ENCODE results near the gene NPR3. TPM values are rescaled to one million over a fixed set of nuclear protein-coding genes. Genes with fewer than 3 reads are reported as not detected.

NPR3 gene
- total RNA-seq, 1 experiment from 2014 or later, result not detected

DNA sequence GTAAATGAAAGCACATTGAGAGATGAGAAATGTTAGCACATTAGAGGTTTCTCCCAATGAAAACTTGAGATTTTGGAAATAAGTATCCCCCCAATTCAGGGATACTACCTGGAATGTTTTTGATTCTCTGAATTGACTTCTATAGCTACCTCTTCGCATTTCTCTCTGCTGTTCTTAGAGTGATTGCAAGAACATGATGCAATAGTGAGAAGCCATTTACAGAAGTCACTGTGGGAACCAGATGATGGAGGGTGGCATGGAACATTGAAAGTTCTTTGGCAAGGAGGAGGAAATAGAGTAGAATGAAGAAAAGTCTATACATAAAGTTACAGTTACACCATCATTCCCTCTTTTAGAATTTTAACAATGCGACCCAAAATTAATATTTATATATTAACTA is 9.2 kb downstream of the NPR3 start:
- Histone ChIP-seq H3K9me3 (ENCODE audit: control insufficient read depth, low read depth, low read length) (no peaks in the 10 kb centered on the region), H2BK15ac (ENCODE audit: low read depth, low read length) (no peak overlapping the region), H4K91ac (ENCODE audit: insufficient read length, low read depth, low read length) (no peak overlapping the region), H3K23me2 (ENCODE audit: insufficient read length, low read depth, low read length, poor library complexity, severe bottlenecking) (no peaks in the 10 kb centered on the region), H2BK120ac (ENCODE audit: low read depth, low read length, poor library complexity, severe bottlenecking) (no peak overlapping the region), H3K4me1 (ENCODE audit: insufficient read depth, low read length) (no peaks in the 10 kb centered on the region), H3K79me1 (ENCODE audit: insufficient read depth, low read depth, low read length, poor library complexity, severe bottlenecking) (no peaks in the 10 kb centered on the region), H3K23ac (ENCODE audit: insufficient read length, low read depth, low read length) (no peak overlapping the region), H3K27me3 (ENCODE audit: insufficient read depth, low read length) (no peaks in the 10 kb centered on the region; the same call in 1 of the 2 replicates), H3K14ac (ENCODE audit: insufficient read depth, low read length) (no peak overlapping the region), H4K5ac (ENCODE audit: insufficient read length, low read depth, low read length) (no peak overlapping the region), H3K18ac (ENCODE audit: insufficient read length, low read depth, low read length) (no peak overlapping the region), H3K4me2 (ENCODE audit: insufficient read depth, insufficient read length, low read length) (no peak overlapping the region), H4K8ac (replicated peaks; ENCODE audit: insufficient read length, low read depth, low read length) (no peak overlapping the region), H3K56ac (ENCODE audit: insufficient read length, low read depth, low read length) (no peak overlapping the region), H2AK5ac (ENCODE audit: insufficient read length, low read length) (no peak overlapping the region), H2AFZ (ENCODE audit: low read length) (no peak overlapping the region), H2BK20ac (ENCODE audit: low read depth, low read length, poor library complexity, severe bottlenecking) (no peak overlapping the region), H2BK12ac (ENCODE audit: insufficient read length, low read depth, low read length) (no peak overlapping the region), H2BK5ac (ENCODE audit: insufficient read length, low read length) (no peak overlapping the region), H3K4ac (ENCODE audit: low read depth, low read length) (no peak overlapping the region), H4K20me1 (ENCODE audit: control insufficient read depth, insufficient read depth, insufficient read length) (no peaks in the 10 kb centered on the region), H3T11ph (ENCODE audit: low read length) (no peak overlapping the region), H3K79me2 (ENCODE audit: insufficient read depth, low read length) (no peaks in the 10 kb centered on the region), H3K27ac (ENCODE audit: insufficient read length, low read depth, low read length) (no peak overlapping the region), H3K9ac (ENCODE audit: extremely low read depth, insufficient read length, low read length) (no peak overlapping the region)
- Mint-ChIP-seq H3K4me1 (no peaks in the 10 kb centered on the region), H3K4me3 (no peak overlapping the region), H3K27ac (no peak overlapping the region), H3K9me3 (peaks cover 2 to 12% of the 10 kb centered on the region in 2 experiments; a peak in 4 of 5 replicates), H3K36me3 (ENCODE audit: insufficient read depth in 1 of 3, low read depth in 3 of 3) (no peaks in the 10 kb centered on the region; a peak in 2 of 7 replicates), H3K27me3 (ENCODE audit: low read depth) (peaks cover 54% of the 10 kb centered on the region)
- WGBS (ENCODE audit: extremely low coverage, insufficient read length, low lambda C conversion rate), result no CpG with 5 or more reads among the region's 2 CpGs
- no peak for DNase-seq
- TF ChIP-seq, protein P1, sequence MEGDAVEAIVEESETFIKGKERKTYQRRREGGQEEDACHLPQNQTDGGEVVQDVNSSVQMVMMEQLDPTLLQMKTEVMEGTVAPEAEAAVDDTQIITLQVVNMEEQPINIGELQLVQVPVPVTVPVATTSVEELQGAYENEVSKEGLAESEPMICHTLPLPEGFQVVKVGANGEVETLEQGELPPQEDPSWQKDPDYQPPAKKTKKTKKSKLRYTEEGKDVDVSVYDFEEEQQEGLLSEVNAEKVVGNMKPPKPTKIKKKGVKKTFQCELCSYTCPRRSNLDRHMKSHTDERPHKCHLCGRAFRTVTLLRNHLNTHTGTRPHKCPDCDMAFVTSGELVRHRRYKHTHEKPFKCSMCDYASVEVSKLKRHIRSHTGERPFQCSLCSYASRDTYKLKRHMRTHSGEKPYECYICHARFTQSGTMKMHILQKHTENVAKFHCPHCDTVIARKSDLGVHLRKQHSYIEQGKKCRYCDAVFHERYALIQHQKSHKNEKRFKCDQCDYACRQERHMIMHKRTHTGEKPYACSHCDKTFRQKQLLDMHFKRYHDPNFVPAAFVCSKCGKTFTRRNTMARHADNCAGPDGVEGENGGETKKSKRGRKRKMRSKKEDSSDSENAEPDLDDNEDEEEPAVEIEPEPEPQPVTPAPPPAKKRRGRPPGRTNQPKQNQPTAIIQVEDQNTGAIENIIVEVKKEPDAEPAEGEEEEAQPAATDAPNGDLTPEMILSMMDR (conservative IDR thresholded peaks at IDR 0.05), result no peak

All from H9 (cell line).